AG08395 (cell line): ENCODE data around the gene ZNF273.
"Not testable (repeated sequence)": the region's sequence is repeated elsewhere in the genome, so short reads cannot be mapped to it uniquely, and the experiment has no call there.

ENCODE experiments used
- DNase-seq: peaks from one replicate; pipeline ENCODE4 v3.0.0; 2012; ENCODE audit warnings: mixed read lengths, low spot score

The ZNF273 gene

GRCh38 chr7:64902806-64903721 is at the start of gene ZNF273:
ZNF273 (plus strand) TSS chr7:64903273; CDS start chr7:64903318, 45 bp downstream.
- DNase-seq = peak; percentile 89

GRCh38 chr7:64853679-64854078 is 49.4 kb upstream of the ZNF273 start:
- no peak for DNase-seq

GRCh38 chr7:64854969-64855368 is 48.1 kb upstream of the ZNF273 start:
- DNase-seq = no peak

GRCh38 chr7:64863021-64863420 is 40.1 kb upstream of the ZNF273 start:
- DNase-seq = no peak

- not testable (repeated sequence) for DNase-seq
Measured at GRCh38 chr7:64863530-64863929, 39.5 kb upstream of the ZNF273 start.

- DNase-seq = no peak
Measured at GRCh38 chr7:64863969-64864368, 39.1 kb upstream of the ZNF273 start.

- no peak for DNase-seq
Measured at GRCh38 chr7:64867863-64868440, 35.1 kb upstream of the ZNF273 start.

GRCh38 chr7:64868499-64868898 is 34.6 kb upstream of the ZNF273 start:
- no peak for DNase-seq

GRCh38 chr7:64869121-64869725 is 33.9 kb upstream of the ZNF273 start:
- no peak for DNase-seq

GRCh38 chr7:64869912-64870562 is 33.0 kb upstream of the ZNF273 start:
- DNase-seq = no peak

GRCh38 chr7:64870656-64871055 is 32.4 kb upstream of the ZNF273 start:
- no peak for DNase-seq

- DNase-seq = peak; percentile 0
Measured at GRCh38 chr7:64871761-64872160, 31.3 kb upstream of the ZNF273 start.

- no peak for DNase-seq
Measured at GRCh38 chr7:64872351-64873154, 30.5 kb upstream of the ZNF273 start.

GRCh38 chr7:64873155-64873500 is 29.9 kb upstream of the ZNF273 start:
- DNase-seq = no peak

GRCh38 chr7:64873517-64873916 is 29.6 kb upstream of the ZNF273 start:
- DNase-seq = peak; percentile 0

GRCh38 chr7:64874114-64874513 is 29.0 kb upstream of the ZNF273 start:
- DNase-seq = peak; percentile 1

GRCh38 chr7:64874562-64875250 is 28.4 kb upstream of the ZNF273 start:
- no peak for DNase-seq

- no peak for DNase-seq
Measured at GRCh38 chr7:64875258-64875657, 27.8 kb upstream of the ZNF273 start.

GRCh38 chr7:64875658-64876406 is 27.2 kb upstream of the ZNF273 start:
- DNase-seq = peak; percentile 1
